LNCaP clone FGC (cell line): ENCODE results near the gene OR2V1.
"Not testable (repeated sequence)": the region's sequence is repeated elsewhere in the genome, so short reads cannot be mapped to it uniquely, and the experiment has no call there.

ENCODE experiments used
- DNase-seq: peaks from one replicate; pipeline ENCODE4 v3.0.0-alpha.2; 2011; ENCODE audit warnings: low read depth
- H3K4me3 ChIP-seq: 2 replicates; pipeline ENCODE4 v1.5.1; 2011; ENCODE audit warnings: mild to moderate bottlenecking, low read depth, low read length, control low read depth
- CTCF ChIP-seq: IDR thresholded peaks from 2 replicates; pipeline ENCODE4 v1.5.1; 2012; ENCODE audit warnings: mild to moderate bottlenecking; ENCODE audit not compliant: control insufficient read depth, insufficient read depth; ENCODE audit errors: extremely low read depth

Gene OR2V1

GRCh38 chr5:181130832-181131496, at the start of gene OR2V1:
TSS of gene OR2V1 (minus strand) at chr5:181131169. CDS start at chr5:181125304, 5,865 bp downstream.
- DNase-seq, result no peak
- no peak for TF ChIP-seq CTCF
- no peak within 1 kb of the TSS for H3K4me3 ChIP-seq

- H3K4me3 ChIP-seq, DNase-seq: not testable (repeated sequence)
Measured at GRCh38 chr5:181177559-181177958, 46.6 kb upstream of the OR2V1 start.

- no peak for TF ChIP-seq CTCF
- no peak overlapping the region for H3K4me3 ChIP-seq
- DNase-seq, result no peak
Measured at GRCh38 chr5:181176254-181176952, 45.4 kb upstream of the OR2V1 start.

- no peak for TF ChIP-seq CTCF
- H3K4me3 ChIP-seq, result peak overlapping the region; percentile 60
- DNase-seq, result peak; percentile 71
Measured at GRCh38 chr5:181173420-181174342, 42.7 kb upstream of the OR2V1 start.

GRCh38 chr5:181173027-181173419, 42.1 kb upstream of the OR2V1 start:
- H3K4me3 ChIP-seq, result peak overlapping the region; percentile 60
- TF ChIP-seq CTCF, result no peak
- DNase-seq, result no peak

- H3K4me3 ChIP-seq, result no peak overlapping the region
- no peak for TF ChIP-seq CTCF
- DNase-seq, result no peak
Measured at GRCh38 chr5:181171782-181172181, 40.8 kb upstream of the OR2V1 start.

- no peak for TF ChIP-seq CTCF
- DNase-seq, result no peak
- H3K4me3 ChIP-seq, result no peak overlapping the region
Measured at GRCh38 chr5:181170996-181171395, 40.0 kb upstream of the OR2V1 start.
